KG1 (cell line): ENCODE measurements around the gene NR2C2.
"Not testable (repeated sequence)": the region's sequence is repeated elsewhere in the genome, so short reads cannot be mapped to it uniquely, and the experiment has no call there.

Experiments used
- DNase-seq: peaks from one replicate; lab custom pipeline; 2025; lab: John Stamatoyannopoulos, UW

NR2C2 gene

DNA sequence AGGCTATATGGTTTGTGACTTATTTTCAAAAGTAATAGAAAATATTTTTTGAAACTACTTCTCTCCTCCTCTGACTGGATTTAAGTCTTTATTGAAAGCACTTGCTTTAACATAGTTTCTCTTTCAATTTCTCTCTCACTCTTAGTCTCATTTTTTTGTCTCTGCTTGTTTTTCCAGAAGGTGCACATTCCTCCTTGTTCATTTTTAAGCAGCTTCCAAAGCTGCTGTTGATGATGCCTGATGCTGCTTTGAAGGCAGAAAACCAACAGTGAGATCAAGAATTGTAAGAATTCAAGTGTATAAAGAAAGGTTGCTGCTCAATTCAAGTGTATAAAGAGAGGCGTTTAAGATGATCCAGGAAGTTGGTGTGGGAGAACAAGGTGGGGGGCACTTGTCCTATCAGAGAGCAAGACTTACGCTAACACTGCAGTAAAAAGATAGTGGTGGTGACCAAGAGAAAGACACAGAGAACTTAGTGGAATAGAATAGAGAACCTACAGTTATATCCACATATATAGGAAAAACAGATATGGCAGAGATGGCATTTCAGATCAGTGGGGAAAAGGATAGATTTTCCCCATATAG is 12.1 kb downstream of the NR2C2 start:
- no peak for DNase-seq

DNA sequence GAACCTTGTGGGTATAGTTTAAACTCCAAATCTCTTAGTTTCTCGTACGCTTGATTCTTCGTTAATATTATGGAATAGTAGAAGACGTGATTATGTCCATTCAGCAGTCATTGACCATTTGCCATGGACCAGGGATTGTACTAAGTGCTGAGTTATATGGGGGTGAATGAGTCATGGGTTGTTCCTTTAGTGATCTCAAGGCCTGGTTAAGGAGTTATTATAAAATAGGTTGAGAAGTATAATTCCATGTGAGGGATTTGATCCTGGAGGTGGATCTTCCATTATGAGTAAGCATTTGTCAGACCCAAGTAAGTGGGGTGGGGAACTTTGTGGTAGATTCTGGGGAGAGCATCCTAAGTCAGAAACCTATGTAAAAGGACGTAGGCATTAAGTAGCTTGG is 15.4 kb downstream of the NR2C2 start:
- DNase-seq, result no peak

DNA sequence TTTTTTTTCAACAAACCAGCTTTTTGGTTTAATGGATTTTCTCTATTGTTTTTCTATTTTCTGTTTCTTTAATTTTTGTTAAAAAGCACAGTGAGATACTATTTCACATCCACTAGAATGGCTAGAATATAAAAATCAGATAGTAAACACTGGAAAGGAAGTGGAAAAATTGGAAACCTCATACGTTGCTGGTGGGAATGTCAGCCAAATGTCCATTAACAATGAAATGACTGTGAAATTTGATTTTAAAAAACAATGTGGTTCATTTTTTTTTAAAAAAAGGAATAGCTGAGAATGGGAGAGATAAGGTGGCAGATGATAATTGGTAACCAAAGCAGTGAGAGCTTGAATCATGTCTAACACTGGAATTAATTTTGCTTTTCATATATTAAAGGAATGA is 19.9 kb downstream of the NR2C2 start:
- no peak for DNase-seq

DNA sequence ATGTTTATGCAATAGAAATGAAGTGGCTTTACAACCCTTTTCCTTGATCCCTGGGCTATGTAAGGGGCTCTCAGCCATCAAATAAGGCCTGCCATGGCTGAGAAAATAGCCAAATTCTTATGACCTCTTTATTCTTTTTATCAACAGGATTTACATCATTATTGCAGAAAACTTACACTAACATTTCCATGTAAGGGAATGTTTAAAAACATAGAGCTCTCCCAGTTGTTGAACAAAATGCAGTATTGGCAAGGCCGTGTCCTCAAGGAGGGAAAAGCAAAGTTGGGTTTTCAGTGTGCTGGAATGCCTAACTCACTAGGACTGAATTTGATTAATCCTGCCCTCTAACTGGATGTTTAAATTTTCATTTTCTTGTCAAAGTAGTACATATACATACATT is 22.3 kb downstream of the NR2C2 start:
- no peak for DNase-seq

DNA sequence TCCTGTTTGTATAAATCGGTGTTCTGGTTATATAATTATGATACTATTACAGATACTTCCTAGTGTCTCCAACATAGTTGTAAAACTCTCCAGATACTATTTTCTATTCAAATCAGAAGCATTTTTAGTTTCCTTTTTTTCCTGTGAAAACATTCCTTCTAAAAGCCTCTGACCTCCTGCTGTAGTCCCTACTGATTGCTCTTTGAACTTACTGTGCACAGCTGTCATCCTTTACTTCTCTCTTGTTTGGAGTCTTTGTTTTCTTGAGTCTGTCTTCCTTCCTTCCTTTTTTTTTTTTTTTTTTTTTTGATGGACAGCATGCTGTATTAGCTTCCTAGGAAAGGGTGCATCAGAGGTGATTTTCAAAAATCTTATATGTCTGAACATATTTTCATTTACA is 28.9 kb downstream of the NR2C2 start:
- no peak for DNase-seq

DNA sequence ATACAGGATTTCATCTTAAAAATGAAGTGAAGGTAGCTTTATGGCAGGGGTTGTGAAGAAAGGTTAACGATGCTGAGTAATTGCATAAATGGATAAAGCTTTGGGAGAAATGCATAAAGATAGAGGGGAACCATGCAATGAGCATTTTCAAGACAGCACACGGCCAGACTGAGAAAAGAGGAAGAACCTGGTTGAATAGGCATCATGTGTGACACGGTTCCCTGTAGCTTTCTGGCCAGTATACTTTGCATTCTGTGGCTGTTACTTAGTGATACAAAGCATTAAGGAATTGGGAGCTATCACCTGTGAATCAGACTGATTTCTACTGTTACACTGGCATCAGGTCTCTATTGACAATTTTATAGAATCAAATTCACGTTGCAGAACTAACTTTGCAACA is 33.3 kb downstream of the NR2C2 start:
- DNase-seq, result peak; percentile 34

DNA sequence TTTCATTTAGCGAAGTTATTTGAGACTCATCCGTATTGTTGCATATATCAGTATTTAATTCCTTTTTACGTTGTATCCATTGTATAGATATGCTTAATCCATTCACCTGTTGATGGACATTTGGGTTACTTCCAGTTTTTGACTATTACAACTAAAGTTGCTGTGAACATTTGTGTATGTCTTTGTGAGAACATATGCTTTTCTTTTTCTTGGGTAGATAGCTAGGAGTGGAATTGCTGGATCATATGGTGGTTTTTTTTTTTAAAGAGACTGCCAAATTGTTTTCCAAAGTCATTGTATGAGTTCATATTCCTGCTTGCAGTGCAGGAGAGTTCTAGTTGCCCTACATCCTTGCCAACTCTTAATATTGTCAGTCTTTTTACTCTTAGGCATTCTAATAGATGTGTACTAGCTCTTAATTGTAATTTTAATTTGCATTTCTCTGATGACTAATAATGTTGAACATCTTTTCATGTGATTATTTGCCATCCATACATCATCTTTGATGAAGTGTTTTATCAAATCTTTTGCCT is 37.3 kb downstream of the NR2C2 start:
- DNase-seq, result no peak

DNA sequence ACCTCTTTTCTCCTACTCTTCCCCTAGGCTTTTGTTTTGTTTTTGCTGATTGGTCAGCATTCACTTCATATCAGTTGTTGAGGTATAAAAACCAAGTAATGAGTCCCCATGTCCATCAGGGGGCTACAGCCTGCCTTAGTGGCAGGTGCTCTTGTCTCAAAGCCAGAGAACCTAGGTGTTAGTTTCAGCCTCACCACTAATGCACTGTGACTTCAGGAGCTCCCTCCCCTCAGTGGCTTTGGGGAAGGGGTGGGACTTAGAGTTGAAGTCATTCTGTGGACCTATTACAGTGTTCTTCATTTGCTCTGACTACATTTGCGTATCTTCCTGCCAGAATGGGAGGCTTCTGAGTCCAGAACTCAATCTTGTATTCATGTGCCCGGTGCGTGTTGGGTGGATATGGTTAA is 41.6 kb downstream of the NR2C2 start:
- DNase-seq, result no peak

DNA sequence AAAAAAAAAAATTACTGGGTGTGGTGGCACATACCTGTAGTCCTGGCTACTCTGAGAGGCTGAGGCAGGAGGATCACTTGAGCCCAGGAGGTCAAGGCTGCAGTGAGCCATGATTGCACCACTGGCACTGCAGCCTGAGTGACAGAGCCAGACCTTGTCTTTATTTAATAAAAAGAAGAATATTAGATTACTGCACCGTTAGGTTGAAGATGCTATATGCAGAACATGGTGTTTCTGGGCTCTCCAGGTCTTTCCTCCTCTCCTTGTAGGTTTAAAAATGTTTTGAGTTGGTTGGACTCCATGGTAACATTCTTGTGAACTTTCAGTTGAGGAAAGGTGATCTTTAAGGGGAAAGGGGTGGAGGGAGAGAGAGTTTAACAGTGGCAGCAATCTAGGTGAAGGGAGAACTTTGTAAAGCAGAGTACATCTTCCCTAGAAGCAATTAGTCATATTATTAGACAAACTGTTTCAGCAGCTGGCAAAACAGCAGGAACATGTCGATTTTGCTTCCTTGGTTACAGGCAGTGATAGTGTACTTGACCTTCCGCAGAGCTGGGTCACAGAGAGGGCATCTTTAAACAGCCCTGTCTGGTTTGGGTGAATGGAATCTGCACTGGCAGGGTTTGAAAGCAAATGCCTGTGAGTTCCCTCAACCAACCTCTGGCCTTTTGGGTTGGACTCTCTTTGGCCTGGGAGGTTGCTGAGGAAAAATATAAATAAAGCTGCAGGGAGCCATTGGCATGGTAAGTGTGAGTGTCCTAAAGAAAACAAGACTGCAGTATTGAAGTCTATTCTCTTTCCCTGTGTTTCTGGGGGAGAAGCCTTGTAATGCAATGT is 42.8 kb downstream of the NR2C2 start:
- no peak for DNase-seq

DNA sequence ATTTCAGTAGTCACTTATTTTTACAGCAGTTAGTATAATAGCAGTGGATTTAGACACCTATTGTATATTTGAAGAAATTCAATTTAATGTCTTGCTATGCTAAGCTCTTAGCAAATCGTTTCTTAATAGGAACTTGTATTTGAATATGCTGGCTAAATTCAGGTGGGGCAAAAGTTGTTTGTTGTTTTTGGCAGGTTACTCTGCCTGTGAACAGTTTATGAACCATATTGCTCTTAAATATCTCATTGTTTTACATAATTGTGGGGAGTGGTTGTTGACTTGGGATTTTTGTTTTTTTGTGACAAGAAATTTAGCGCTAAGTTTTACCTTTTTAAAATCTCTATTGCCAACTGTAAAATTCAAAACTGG is 43.4 kb downstream of the NR2C2 start:
- DNase-seq, result no peak

DNA sequence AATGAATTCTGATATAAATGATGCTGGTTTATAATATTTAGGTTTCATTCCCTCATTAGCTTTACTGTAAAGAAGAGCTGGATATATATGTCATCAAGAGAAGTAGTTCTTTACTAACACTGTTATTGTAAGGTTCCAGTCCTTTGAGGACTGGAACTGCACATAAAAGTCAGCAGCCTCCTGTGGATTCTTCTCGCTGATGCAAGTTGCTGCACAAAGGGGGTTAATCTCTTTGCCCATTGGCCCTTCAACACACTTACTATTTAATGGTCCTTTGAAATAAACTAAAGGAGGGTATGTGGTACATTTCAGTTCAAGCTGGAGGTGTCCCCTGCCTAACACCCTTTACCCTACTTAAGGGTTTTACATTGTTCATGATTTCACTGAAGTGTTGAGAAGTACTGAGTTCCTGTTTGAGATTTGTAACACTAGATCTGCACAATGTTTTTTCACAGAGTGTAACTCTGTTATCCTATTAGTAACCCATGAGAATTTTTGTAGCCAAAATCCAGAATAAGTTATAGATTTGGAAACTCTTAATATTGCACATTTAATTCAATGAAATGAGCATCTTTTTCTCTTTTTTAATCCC is 43.9 kb downstream of the NR2C2 start:
- no peak for DNase-seq

DNA sequence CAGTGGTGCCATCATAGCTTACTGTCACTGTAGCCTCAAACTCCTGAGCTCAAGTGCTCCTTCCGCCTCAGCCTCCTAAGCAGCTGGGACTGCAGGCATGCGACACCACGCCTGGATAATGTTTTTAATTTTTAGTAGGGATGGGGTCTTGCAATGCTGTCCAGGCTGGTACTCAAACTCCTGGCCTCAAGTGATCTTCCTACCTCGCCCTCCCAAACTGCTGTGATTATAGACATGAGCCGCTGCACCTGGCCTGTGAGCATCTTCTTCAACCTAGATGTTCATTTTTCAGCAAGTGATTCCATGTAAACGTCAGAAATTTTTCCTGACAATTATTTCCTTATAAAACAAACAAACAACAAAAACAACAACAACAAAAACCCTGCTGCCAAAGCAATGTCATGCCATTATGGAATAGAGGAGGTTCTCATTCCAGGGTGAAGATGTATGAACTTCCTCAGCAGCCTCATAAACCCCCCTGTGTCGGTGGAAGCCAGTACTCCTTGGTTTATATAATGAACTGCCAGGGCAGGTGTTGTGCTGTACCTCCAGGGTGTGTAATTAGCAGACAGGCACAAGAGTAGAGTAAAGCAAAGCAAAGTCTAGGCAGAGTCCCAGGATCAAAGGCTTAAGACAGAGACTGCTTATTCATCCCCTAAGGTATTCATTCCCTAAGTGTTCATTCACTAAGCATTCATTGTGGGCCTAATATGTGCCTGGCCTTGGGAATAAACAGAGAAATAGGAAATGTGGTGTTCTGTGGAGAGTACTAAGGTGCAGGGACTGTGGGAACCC is 44.6 kb downstream of the NR2C2 start:
- no peak for DNase-seq

DNA sequence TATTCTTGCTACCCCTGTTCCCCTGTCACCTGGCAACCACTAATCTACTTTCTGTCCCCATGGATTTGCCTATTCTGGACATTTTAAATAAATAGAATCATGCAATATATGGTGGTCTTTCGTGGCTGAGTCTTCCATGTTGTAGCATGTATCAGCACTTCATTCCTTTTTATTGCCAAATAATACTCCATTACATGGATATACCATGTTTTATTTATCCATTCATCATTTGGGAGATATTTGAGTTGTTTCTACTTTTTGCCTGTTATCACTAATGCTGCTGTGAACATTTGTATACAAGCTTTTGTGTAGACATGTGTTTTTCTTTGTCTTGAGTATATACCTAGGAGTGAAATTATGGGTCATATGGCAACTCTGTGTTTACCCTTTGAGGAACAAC is 50.6 kb downstream of the NR2C2 start:
- no peak for DNase-seq

DNA sequence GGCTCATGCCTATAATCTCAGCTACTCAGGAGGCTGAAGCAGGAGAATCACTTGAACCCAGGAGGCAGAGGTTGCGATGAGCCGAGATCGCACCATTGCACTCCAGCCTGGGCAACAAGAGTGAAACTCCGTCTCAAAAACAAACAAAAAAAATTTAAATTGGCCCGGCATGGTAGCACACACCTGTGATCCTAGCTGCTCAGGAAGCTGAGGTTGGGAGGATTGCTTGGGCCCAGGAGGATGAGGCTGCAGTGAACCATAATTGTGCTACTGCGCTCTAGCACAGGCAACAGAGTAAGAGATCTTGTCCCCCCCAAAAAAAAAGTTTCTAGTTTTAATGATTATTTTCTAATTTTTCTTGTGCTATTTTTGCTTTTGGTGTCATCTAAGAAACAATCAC is 51.8 kb downstream of the NR2C2 start:
- not testable (repeated sequence) for DNase-seq

DNA sequence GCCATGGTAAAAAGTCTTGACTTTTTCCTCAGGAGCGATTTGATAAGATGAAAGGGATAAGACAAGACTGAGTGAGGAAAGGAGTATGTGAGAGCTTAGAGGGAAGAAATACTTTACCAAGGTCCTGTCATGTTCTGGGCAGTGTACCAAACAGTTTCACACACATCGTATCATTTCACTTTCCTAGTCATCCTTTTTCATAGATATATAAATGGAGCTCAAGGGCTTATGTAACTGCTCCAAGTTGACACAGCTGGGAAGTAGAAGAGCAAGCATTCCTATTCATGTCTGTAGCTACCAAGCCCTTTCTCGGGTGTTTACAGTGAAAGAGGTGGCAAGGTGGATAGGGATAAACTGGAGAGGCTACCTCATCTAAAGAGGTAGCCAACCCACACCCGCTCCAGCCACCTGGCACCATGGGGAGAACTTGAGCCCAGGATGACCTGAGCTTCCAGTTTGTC is 60.3 kb downstream of the NR2C2 start:
- DNase-seq, result no peak

DNA sequence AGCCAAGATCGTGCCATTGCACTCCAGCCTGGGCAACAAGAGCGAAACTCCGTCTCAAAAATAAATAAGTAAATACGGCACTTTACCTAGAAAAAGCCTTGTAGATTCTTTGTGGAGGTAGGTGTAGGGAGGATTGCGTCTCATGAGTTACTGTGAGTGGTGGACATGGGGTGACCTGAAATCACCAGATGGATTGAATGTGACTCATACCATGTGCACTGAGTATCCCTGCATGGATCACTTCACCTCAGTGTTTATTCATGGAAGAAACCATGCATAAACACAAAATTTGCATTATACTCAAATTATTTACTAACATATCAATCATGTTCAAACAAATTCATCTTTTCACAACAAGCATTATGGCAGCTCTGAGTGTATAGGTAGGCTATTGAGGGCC is 61.8 kb downstream of the NR2C2 start:
- no peak for DNase-seq

DNA sequence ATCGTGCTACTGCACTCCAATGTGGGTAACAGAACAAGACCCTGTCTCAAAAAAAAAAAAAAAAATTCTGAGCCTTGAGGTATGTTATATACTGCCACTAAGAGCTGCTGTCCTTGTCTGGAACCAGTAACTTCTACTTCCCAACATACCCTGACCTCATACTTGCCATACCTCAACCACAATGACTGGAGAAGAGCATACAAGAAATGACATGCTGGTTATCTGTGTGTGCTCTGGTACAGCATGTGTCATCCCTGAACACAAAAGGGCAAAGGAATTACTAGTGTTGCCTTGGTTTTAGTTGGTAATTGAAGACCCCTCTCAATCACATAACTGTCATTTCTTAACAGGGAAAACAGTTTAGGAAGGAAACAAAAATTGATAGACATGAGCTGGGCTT is 63.3 kb downstream of the NR2C2 start:
- no peak for DNase-seq

DNA sequence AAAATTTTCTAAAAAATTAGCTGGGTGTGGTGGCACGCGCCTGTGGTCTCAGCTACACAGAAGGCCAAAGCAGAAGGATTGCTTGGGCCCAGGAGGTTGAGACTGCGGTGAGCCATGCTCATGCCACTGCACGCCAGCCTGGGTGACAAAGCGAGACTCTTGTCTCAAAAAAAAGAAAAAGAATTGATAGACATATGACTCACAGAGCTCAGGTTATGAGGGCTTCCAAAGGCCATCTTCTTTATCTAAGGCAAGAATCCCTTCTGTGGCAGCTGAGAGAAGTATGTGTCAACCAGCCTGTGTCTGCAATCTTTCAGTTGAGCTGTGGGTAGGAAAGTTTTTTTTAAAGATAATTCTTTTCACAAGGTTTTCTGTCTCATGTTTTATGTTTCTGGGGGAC is 63.8 kb downstream of the NR2C2 start:
- DNase-seq, result no peak

DNA sequence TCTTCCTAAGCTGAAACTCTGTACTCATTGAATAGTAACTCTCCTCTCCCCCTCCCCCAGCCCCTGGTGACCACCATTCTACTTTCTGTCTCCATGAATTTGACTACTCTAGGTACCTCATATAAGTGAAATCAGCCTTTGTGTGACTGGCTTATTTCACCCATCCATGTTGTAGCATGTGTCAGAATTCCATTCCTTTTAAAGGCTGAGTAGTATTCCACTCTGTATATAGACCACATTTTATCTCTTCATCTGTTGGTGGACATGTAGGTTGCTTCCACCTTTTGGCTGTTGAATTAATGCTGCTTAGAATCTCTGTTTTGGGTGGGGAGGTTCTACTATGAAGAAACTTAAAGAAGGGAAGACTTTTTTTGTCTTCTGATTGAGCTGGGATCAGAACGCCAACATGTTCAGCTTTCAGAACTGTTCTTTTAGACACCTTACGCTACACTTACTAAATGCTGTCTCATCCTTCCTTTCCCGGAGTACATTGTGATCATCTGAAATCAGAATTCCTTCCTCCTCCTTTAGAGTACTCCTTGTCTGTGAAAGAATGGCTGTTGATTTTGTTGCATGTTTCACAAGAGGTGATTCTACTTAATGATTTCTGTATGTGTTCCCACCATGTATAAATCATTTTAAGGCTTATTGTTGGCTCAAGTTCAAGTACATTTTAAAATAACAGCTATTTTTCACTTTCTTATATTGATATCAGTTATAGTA is 67.4 kb downstream of the NR2C2 start:
- no peak for DNase-seq

DNA sequence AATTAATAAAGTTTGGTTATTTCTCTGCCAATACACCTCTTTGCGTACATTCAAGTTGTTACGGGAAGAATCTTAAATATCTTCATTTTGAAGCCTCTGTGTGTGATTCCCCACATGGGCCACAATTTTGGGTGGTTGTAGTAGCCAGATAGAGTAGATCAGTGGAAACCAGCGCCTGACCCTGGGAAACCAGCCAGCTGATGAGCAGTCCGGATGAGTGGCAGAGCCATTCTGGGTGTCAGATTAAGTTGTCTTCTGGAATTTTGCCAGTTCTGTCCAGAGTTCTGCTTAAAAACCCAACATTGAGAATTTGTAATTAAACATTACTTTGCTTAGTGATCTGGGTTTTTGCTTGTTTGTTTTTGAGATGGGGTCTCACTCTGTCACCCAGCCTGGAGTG is 68.1 kb downstream of the NR2C2 start:
- no peak for DNase-seq

DNA sequence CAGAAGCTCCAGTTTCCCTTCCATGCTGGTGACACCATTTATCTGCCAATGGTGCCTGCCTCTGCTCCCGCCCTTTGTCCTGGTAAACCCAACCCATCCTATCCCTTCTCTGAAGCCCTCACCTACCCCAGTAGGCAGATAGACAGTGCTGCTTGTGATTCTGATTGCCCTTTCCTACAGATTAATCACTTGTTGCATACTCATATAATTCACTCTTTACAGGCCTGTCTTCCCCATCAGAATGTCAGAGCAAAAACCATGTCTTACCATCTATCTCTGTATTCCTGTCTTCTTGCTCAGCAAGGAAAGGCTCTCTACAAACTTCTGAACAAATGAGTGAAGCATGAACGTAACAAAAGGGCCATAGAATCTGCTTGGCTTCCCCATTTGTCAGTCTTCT is 69.8 kb downstream of the NR2C2 start:
- no peak for DNase-seq

DNA sequence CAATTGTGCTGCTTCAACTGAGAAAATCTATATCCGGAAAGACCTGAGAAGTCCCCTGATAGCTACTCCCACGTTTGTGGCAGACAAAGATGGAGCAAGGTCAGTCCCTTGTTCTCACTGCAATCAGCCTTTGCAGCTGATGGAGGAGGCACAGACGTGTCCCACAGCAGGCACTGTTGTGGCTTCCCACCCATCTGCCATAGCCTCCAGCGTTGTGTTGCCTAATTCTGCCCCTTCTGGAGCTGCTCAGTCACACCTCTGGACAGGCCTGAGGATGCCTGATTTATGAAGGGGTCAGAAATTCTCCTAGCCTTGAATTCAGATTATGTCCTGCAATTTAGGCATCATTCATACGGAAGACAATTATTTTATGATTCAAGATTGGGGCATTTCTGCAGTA is 75.9 kb downstream of the NR2C2 start:
- DNase-seq, result no peak
